HG03571 (cell line): ENCODE results near the gene BRAT1.

ENCODE experiments used
- ATAC-seq: cut with Tn5 transposase; IDR thresholded peaks from one replicate; pipeline ENCODE4 v1.9.1; 2021; ENCODE audit not compliant: unreplicated experiment

Gene BRAT1

DNA sequence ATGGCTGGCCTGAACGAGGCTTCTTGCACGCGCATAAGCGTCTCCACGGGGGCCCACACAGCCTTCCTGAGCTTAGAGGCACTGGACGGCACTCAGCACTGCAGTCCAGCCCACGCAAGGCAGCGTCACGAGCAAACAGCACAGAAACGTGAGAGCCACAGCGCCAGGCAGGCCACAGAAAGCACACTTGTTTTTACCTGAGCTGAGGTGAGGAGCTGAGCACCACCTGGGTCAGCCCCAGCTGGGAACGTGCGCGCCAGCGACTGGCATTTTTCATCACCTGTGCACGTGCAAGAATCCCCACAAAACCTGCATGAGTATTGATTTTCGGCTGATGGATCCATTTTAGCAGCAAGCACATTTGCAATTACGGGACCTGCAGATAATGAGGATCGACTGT, 30.1 kb upstream of the BRAT1 start:
- ATAC-seq, result no peak

DNA sequence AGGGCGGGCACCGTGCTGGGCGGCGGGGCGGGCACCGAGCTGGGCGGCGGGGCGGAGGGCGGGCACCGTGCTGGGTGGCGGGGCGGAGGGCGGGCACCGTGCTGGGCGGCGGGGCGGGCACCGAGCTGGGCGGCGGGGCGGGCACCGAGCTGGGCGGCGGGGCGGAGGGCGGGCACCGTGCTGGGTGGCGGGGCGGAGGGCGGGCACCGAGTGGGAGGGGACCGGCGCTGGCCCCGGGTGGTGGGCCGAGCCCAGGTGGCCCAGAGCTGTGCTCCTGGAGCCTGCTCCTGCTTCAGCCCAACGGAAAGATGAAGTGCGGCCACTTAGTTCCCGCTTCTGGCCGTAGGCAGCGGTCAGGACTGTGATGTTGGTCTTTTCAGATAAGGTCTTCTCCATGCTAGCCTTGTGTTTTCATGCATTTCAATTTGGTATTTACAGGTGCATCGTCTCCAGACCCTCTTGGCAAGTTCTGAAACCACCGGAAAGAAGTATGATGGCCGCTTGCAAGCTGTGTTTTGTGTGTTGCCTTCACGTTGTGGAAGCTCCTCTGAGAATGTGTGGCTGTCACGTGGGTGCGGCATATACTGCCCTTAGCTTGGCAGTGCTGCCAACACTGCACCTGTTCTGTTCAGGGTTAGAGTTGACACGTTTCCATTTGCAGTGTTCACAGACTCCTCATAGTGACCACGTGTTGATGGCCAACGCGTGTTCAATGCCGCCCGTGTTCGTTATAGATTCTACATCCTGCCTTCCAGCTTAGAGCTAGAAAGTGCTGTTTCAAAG, 28.7 kb upstream of the BRAT1 start:
- no peak for ATAC-seq

DNA sequence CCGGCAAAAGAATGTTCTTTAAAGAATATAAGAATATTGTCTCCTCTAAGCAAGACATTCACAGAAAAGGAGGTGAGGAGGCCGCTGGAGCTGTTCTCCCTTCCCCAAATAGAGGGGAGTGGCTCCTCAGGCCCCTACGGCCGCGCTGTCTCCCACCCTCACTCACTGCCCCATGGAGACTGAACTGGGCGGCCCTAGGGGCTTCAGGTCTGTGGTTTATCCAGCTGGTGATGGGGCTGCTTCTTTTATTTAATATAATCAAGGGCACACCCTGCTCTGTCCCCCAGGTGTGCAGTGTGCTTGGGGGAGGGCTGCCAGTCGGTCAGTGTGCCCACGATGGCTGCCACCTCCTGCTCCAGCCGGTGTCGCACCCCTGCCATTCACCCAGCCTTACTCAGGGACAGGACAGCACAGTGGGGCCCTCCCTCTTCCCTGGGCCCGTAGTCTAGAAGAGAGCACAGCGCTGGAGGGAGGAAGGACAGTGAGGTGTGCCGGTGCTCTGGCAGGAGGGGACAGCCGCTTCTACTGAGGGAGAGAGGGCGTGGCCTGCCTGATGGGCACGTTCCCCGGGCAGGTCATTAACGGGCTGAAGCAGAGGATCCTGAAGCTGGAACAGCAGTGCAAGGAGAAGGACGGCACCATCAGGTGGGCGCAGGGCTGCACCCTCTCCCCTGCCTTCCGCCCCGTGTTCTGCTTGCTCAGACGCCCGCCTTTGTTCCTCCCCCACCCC, 26.8 kb upstream of the BRAT1 start:
- no peak for ATAC-seq

DNA sequence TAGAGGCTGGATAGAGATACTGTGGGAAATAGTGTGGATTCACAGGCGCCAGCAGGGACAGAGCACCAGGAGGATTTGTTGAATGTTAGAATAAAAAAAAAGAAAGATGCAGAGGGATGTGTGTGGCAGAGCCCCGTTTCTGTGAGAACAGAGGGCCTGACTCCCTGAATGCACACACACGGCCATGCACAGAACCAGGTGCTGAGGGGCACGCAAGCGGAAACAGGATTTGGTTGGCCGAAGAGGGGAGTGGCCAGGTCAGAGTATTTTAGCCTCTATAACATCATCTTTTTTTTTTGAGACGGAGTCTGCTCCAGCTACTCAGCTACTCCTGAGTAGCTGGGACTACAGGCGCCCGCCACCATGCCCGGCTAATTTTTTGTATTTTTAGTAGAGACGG, 25.3 kb upstream of the BRAT1 start:
- no peak for ATAC-seq

DNA sequence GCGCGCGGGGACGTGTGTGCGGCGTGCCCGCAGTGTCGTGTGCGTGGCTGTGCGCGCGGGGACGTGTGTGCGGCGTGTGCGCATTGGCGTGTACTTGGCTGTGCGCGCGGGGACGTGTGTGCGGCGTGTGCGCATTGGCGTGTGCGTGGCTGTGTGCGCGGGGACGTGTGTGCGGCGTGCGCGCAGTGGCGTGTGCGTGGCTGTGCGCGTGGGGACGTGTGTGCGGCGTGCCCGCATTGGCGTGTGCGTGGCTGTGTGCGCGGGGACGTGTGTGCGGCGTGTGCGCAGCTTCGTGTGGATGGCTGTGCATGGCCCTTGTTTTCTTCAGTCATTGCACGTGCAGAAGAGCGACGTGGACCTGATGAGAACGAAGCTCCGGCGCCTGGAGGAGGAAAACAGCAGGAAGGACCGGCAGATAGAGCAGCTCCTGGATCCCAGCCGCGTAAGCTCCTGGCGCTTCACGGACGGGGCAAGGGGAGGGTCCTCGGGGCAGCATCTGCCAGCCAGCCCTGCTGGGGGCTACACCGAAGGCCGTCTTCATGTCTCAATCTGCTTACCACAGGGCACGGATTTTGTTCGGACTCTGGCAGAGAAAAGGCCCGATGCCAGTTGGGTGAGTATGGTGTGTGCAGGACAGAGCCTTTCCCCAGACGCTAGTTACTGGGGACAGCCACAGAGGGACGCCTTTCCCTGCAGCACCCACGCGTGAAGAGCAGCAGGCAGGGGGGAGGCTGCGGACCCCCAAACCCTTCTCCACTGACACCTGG, 22.8 kb upstream of the BRAT1 start:
- ATAC-seq, result no peak

DNA sequence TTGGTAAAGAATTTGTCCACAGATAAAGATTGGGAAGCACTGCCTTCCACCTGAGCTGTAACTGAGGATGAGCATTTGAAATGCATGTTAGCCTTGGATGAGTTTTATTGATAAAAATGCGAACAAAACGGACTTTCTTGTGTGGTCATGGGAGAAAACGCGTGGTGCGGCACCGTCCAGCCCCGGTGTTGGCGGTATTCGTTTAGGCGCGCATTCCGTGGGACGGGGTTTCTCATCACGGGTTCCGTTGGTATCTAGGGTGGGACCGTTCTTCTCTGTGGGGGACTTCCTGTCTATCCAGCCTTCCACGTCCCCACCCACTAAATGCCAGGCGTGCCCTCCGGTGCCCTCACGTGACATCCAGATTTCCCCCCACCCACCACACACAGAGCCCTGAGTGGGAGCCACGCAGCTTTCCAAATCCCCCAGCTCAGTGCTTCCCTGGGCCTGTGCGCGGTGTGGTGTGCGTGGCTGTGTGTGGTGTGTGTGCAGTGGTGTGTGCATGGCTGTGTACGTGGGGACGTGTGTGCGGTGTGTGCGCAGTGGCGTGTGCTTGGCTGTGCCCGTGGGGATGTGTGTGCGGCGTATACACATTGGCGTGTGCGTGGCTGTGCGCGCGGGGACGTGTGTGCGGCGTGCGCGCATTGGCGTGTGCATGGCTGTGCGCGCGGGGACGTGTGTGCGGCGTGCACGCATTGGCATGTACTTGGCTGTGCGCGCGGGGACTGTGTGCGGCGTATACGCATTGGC, 21.6 kb upstream of the BRAT1 start:
- ATAC-seq, result no peak

DNA sequence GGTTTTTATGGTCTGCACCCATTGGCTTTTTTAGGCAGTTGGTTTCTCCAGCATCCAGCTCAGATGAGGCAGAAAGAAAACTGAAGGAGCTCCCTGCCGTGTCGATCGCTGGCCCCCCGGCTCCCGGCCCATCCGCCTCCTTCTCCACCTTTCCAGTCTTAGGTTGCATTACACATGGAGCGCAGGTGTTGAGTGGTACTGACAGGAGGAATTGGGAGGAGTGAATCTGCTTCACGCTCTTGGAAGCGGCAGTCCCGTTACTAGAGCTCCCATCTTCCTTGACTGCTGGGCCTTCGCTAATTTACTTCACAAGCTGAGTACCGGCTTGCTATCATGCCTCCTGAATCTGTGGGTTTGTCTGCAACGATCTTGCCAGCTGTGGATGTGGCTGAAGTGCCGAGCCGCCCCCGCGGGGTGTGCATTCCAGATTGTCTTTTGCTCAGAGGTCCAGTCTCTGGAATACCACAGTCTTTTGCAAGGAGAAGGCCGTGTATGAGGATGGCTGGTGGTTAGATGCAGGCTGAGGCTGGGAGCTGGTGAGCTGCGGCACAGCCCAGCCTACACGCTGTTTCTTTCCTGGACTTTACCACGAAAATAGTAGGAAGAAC, 20.5 kb upstream of the BRAT1 start:
- ATAC-seq, result no peak

DNA sequence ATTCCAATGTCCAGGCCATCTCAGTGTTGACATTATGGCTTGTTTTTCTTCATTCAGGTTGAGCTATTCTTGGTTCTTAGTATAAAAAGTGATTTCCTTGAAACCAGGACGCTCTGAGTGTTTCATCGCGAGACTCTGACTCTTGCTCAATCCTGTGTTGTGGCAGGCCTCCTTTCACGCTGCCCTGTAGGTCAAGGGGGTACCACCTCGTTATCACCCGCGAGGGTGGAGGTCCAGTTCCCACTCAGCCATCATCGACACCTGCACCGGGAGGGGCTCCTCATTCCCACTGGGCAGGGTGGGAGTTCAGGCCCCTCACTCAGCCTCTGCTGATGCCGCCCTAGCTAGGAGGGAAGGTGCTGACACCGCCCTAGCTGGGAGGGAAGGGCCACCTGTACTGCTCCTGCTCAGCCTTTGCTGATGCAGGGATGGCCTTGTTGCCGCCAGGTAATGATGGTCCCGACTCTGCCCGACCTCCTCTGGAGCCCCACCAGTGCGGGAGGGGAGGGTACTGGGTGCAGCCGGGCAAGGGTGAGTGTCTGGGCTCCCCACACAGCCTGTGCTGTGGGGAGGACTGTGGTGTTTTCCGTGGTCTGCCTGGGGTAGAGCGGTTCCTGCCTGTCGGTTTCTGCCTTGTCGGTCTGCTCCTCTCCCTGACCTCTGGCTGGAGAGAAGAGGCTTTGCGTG, 19.9 kb upstream of the BRAT1 start:
- no peak for ATAC-seq

DNA sequence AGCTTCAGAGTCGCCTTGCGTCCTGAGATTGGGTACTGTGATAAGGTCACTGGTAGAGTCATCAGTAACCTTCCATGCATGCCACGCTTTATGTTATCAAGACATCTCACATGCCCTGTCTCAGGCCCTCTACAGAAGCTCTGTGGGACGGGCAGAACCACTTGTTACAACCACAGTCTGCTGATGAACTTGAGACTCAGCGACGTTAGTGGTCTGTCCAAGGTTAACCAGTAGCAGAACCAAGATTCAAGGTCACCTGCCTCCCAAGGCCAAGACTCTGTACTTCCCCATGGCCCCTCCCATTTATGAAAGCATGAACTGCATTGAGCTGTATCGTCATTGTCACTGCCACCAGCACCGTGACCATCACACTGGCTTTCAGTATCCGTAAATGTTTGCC, 18.4 kb upstream of the BRAT1 start:
- no peak for ATAC-seq

DNA sequence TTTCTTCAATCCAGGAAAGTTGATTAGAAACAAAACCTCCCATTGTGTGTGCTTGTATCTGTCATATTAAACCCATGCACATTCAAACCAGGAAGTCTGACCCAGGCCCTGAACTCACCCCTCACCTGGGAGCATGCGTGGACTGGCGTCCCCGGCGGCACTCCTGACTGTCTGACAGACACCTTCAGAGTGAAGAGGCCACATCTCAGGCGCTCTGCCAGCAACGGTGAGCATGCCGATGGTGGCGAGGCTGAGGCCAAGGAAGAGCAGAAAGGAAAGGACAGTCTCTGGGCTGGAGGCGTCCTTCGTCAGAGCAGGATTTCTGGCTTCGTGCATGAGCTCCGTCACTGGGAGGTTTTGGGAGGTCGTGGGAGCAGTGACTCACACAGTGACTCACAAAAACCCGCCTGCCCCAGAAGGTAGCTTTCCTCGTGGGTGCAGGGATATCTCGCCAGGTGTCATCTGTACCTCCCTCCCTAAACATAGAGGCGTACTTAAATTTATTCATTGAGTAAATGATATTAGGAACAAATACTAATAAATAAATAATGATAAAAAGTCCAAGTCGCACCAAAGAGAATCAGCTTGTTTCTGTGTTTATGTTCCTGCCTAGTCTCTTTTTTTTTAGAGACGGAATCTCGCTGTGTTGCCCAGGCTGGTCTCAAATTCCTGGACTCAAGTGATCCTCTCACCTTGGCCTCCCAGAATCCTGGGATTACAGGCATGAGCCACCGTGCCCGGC, 16.9 kb upstream of the BRAT1 start:
- ATAC-seq, result no peak

DNA sequence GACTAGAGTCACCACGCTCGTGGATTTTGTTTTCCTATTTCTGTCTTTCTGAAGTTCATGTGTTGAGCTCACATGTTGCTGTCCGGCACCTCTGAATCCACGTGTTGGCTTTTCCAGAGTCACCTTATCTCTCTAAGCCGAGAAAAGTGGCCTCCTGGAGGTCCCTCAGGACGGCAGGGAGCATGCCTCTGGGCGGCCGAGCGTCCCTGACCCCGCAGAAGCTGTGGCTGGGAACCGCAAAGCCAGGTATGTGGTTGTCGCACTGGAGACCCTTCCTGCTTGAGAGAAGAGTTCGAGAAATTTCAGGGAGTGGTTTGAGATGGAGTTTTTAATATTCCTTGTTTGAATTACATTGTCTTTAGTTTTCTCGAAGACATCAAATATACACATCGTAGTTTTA, 16.1 kb upstream of the BRAT1 start:
- ATAC-seq, result no peak

DNA sequence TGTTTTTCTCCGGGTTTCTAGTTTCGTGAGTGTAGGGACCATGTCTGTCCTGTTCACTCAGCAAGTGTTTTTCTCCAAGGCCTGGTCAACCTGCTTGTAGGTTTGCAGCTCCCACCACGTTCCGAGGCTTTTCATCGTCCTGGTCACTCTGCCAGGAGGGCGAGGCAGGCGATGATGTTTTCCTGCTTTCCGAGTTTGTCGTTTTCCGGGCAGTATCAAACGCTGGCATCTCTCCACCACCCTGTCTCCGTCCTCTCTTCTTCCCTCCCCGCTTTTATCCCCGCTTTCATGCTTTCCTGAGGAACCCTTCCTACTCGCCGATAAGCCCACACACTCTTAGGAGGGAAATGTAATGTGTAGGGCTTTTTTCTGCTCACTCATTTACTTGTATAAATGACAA, 14.7 kb upstream of the BRAT1 start:
- no peak for ATAC-seq

DNA sequence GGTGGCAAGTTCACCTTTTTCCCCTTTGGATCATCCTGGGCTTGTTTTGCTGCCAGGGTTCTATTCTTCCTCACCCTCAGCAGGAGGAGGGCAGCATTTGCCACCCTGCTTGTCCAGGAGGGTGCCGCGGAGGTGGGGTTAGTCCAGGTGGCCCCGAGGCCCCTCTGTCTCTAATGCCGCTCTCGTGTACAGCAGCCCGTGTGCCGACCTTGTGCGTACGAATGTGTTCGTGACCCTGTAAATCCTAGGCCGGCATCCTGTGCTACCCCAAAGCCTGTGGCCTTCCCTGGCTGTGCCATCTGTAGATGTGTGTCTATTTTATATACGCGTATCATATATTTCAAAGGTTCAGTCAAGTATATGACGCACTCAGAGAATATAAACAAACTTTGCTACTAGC, 14.1 kb upstream of the BRAT1 start:
- ATAC-seq, result no peak

DNA sequence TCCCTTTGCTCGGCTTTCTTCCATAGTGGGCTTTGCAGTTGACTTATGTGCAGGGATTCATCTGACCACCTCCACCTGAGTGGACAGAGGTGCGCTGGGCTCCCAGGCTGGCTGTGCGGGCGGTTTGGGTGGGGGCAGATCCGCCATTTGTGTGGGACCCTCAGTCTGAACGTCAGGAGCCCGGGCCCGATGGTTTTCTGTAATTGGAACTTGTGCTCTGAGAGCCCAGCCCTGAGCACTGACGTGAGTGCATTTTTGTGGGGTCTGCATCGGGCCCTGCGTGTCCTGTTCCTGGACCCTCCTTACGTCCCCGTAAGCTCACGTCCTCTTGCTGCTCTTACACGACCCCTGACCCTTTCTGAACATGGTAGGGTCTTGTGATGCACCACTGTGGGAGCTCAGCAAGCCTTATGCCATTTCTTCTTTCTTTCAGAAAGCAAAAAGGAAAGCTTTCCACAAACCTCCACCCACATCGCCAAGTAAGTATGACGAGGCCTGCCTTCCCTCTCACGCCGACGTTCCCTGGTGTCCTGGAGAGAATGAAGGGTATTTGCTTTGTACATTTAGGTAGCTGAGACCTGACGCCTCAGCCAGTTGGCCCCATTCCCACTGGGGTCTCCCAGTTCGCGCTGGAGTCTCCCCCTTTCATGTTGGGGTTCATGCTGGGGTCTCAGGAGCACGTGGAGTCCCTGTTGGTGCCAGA, 13.3 kb upstream of the BRAT1 start:
- ATAC-seq, result no peak

DNA sequence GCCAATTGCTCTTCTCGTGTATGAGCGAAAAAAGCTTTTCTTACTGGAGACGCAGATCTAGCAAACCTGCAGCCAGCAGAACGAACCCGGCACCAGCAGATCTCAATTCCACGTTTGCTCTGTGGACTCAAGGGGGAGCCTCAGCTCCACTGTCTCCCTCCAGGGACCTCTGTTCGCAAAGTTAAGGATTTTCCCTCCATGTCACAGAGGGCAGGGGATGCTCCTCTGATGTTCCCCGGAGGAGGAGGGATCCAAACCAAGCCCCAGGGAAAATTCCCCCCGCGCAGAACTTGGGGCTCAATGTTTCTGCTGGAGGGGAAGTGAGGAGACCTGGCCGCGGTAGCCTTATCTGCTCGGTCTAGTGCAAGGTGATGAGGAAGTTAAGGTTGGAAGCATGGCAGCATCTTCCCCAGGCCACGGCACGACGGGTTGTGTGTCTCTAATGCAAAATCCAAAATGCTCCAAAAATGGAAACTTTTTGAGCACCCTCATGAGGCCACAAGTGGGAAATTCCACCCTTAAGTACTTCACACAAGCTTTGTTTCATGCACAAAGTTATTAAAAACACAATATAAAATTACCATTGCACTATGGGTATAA, 12.5 kb upstream of the BRAT1 start:
- ATAC-seq, result no peak

DNA sequence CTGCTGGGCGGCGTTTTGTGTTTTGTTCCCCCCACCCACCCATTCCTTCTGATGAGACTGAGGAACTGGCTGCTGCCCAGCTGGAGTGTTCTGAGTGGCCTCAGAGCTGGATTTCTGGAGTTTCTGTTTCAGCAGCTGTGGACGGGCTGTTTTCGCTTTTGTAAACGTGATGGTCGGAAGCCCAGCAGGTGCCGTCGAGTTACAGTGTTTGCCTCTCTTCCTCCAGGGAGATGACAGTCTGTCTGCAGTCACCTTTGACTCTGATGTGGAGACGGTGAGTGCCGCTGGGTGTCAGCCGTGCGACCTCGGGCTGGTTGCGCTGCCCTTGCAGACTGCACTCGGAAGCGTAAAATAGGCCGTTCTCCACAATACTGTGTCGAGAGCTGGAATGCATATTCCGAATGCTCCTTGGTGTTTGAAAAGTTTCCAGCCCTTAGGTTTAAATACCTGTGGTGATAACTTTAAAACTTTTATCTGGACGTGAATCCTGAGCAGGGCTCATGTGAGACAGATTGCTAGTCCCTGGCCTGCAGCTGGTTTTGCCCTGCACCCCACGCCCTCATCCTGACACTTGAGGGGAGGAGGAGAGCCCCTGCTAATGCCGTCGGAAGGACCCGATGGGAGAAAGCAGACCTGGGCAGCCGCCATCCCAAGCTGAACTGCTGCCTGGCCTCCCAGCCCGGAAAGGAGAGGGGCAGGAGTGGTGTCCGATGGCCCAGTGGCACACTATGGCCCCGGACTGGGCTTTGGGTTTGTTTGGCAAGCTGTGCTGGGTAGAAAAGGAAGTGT, 11.8 kb upstream of the BRAT1 start:
- peak; percentile 68 for ATAC-seq

DNA sequence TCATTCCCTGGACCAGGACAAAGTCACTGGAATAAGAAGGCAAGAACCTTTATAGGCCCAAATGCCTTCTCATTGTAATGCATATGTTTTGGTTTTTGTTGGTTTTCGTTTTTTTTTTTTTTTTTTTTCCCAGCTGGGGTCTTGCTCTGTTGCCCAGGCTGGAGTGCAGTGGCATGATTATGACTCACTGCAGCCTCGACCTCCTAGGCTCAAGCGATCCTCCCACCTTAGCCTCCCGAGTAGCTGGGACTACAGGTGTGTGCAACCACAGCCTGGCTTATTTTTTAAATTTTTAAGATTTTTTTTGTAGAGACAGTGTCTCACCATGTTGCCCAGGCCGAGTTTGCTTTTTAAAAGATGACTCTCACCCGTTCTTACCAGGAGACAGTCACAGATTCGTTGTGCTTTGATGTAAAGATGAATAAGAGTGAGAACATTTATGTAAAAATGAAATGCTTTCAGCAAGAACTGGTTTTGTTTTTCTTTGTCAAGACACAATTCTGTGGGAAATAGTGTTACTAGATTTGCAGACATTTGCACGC, 11.1 kb upstream of the BRAT1 start:
- peak; percentile 13 for ATAC-seq
